ENCODE results near the gene BICDL2. TPM values are rescaled to one million over a fixed set of nuclear protein-coding genes. Genes with fewer than 3 reads are reported as not detected.
A peak's percentile ranks its signal among the peaks of the same experiment; 100 is the strongest.

BICDL2 gene
- total and polyA plus RNA-seq, 9 of the 15 experiments (the other 6 are each of a cell fraction or from before 2014, with no cell fraction given): 0.09 to 0.28 (median 0.09) TPM; not detected in 6

GRCh38 chr16:3019594-3020246, 17.0 kb downstream of the BICDL2 start (continued):
- peak; percentile 27; the same call in 1 of the 2 replicates for TF ChIP-seq HDAC2 (IDR thresholded peaks at IDR 0.05)
- TF ChIP-seq HDAC1 (IDR thresholded peaks at IDR 0.05): peak in 1 of 2 experiments; percentile 68; a peak in 1 of 4 replicates
- peak; percentile 95 for TF ChIP-seq ZNF24 (IDR thresholded peaks at IDR 0.05)
- TF ChIP-seq SMARCA4 (IDR thresholded peaks at IDR 0.05): 0 out of 2 replicates have a peak, but pooled peaks have one; percentile 20
- TF ChIP-seq EWSR1 (IDR thresholded peaks at IDR 0.05; ENCODE audit: borderline replicate concordance, low read depth, partially characterized antibody): no peak
- TF ChIP-seq NFIC (IDR thresholded peaks at IDR 0.05): 0 out of 2 replicates have a peak, but pooled peaks have one; percentile 8
- TF ChIP-seq, protein P1, sequence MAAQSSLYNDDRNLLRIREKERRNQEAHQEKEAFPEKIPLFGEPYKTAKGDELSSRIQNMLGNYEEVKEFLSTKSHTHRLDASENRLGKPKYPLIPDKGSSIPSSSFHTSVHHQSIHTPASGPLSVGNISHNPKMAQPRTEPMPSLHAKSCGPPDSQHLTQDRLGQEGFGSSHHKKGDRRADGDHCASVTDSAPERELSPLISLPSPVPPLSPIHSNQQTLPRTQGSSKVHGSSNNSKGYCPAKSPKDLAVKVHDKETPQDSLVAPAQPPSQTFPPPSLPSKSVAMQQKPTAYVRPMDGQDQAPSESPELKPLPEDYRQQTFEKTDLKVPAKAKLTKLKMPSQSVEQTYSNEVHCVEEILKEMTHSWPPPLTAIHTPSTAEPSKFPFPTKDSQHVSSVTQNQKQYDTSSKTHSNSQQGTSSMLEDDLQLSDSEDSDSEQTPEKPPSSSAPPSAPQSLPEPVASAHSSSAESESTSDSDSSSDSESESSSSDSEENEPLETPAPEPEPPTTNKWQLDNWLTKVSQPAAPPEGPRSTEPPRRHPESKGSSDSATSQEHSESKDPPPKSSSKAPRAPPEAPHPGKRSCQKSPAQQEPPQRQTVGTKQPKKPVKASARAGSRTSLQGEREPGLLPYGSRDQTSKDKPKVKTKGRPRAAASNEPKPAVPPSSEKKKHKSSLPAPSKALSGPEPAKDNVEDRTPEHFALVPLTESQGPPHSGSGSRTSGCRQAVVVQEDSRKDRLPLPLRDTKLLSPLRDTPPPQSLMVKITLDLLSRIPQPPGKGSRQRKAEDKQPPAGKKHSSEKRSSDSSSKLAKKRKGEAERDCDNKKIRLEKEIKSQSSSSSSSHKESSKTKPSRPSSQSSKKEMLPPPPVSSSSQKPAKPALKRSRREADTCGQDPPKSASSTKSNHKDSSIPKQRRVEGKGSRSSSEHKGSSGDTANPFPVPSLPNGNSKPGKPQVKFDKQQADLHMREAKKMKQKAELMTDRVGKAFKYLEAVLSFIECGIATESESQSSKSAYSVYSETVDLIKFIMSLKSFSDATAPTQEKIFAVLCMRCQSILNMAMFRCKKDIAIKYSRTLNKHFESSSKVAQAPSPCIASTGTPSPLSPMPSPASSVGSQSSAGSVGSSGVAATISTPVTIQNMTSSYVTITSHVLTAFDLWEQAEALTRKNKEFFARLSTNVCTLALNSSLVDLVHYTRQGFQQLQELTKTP (IDR thresholded peaks at IDR 0.05; ENCODE audit: low read depth in 1 of 2, partially characterized antibody in 2 of 2): peak in 1 of 2 experiments; percentile 55
- TF ChIP-seq GTF2E2 (tag; IDR thresholded peaks at IDR 0.05): peak; percentile 50; the same call in 1 of the 2 replicates
- 0 out of 4 replicates have a peak, but pooled peaks have one; percentile 18 to 21 for TF ChIP-seq KDM1A (IDR thresholded peaks at IDR 0.05)
- 0 out of 2 replicates have a peak, but pooled peaks have one; percentile 12 for TF ChIP-seq KDM2B (CRISPR knock-in tag; IDR thresholded peaks at IDR 0.05)
- 0 out of 2 replicates have a peak, but pooled peaks have one; percentile 10 for TF ChIP-seq MITF (IDR thresholded peaks at IDR 0.05)
- no peak for TF ChIP-seq HNRNPUL1 (IDR thresholded peaks at IDR 0.05; ENCODE audit: low read length)
- TF ChIP-seq GTF2A2 (tag; IDR thresholded peaks at IDR 0.05): no peak
- 0 out of 2 replicates have a peak, but pooled peaks have one; percentile 32 for TF ChIP-seq SMARCE1 (IDR thresholded peaks at IDR 0.05)
- no peak for TF ChIP-seq XRCC3 (IDR thresholded peaks at IDR 0.05)
- TF ChIP-seq ZBTB2 (IDR thresholded peaks at IDR 0.05): no peak
- TF ChIP-seq, protein P2, sequence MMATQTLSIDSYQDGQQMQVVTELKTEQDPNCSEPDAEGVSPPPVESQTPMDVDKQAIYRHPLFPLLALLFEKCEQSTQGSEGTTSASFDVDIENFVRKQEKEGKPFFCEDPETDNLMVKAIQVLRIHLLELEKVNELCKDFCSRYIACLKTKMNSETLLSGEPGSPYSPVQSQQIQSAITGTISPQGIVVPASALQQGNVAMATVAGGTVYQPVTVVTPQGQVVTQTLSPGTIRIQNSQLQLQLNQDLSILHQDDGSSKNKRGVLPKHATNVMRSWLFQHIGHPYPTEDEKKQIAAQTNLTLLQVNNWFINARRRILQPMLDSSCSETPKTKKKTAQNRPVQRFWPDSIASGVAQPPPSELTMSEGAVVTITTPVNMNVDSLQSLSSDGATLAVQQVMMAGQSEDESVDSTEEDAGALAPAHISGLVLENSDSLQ (IDR thresholded peaks at IDR 0.05): 0 out of 2 replicates have a peak, but pooled peaks have one; percentile 15
- TF ChIP-seq, protein P3, sequence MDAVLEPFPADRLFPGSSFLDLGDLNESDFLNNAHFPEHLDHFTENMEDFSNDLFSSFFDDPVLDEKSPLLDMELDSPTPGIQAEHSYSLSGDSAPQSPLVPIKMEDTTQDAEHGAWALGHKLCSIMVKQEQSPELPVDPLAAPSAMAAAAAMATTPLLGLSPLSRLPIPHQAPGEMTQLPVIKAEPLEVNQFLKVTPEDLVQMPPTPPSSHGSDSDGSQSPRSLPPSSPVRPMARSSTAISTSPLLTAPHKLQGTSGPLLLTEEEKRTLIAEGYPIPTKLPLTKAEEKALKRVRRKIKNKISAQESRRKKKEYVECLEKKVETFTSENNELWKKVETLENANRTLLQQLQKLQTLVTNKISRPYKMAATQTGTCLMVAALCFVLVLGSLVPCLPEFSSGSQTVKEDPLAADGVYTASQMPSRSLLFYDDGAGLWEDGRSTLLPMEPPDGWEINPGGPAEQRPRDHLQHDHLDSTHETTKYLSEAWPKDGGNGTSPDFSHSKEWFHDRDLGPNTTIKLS (IDR thresholded peaks at IDR 0.05; ENCODE audit: borderline replicate concordance, low read depth): 0 out of 2 replicates have a peak, but pooled peaks have one; percentile 13

Data from K562 (cell line).